ENCODE data around the gene AGAP3.

GRCh38 chr7:151168787-151169162 lies 82.5 kb downstream of the AGAP3 start:
- TF ChIP-seq CTCF (IDR thresholded peaks at IDR 0.05): no peak
- no peak for TF ChIP-seq EP300 (IDR thresholded peaks at IDR 0.05)
